Activated CD4-positive, alpha-beta memory T cell treated with anti-CD3 and anti-CD28 coated beads, Interleukin-2, amount 10 ng/mL, durations not matched to agents 7 days and 5 days (primary cell): Measurements from ENCODE around the gene TMEM52B. TPM values are rescaled to one million over a fixed set of nuclear protein-coding genes. Genes with fewer than 3 reads are reported as not detected.
"Not testable (repeated sequence)": the region's sequence is repeated elsewhere in the genome, so short reads cannot be mapped to it uniquely, and the experiment has no call there.

ENCODE experiments used
- CTCF ChIA-PET: fragments of 350-600 bp; sonication (Branson Sonifier 250); formaldehyde crosslinking; loops from one replicate; lab custom pipeline; 2021; ENCODE audit warnings: antibody characterized with exemption, inconsistent platforms; lab: Charles Lee
- POLR2A ChIA-PET: fragments of 350-600 bp; sonication (Branson Sonifier 250); formaldehyde crosslinking; loops from one replicate; lab custom pipeline; 2021; ENCODE audit warnings: antibody characterized with exemption; lab: Charles Lee
- DNase-seq: peaks from one replicate; pipeline ENCODE4 v3.0.0-alpha.2; 2020
- H3K27ac Mint-ChIP-seq: one replicate; pipeline ENCODE4 v1.8.0; 2021; ENCODE audit warnings: mild to moderate bottlenecking, mixed read lengths
- H3K27me3 Mint-ChIP-seq: one replicate; pipeline ENCODE4 v1.8.0; 2021; ENCODE audit warnings: mixed read lengths
- H3K36me3 Mint-ChIP-seq: one replicate; pipeline ENCODE4 v1.8.0; 2021; ENCODE audit warnings: low read depth, mixed read lengths
- H3K4me1 Mint-ChIP-seq: one replicate; pipeline ENCODE4 v1.8.0; 2021; ENCODE audit warnings: mixed read lengths
- H3K4me3 Mint-ChIP-seq: one replicate; pipeline ENCODE4 v1.8.0; 2021; ENCODE audit warnings: mild to moderate bottlenecking, mixed read lengths
- H3K9me3 Mint-ChIP-seq: one replicate; pipeline ENCODE4 v1.8.0; 2021; ENCODE audit warnings: mixed read lengths
- total RNA-seq, 2 experiments: library from RNA; stranded (reverse); gene quantifications; one replicate each; pipeline ENCODE4 v1.2.3, GENCODE V29; 2021

Gene TMEM52B
- total RNA-seq, 2 experiments from 2014 or later = not detected

- no peak for DNase-seq
- Mint-ChIP-seq H3K4me1 (peaks cover 33% of the 10 kb centered on the region), H3K27ac (no peak overlapping the region), H3K9me3 (no peaks in the 10 kb centered on the region), H3K36me3 (peaks cover 11% of the 10 kb centered on the region), H3K27me3 (peaks cover 2% of the 10 kb centered on the region), H3K4me3 (no peak overlapping the region)
- ChIA-PET POLR2A (interaction anchor here (1.6 to 1.9 kb wide), 3 partner anchors 62 to 956 kb away, joined by 4 to 5 read pairs (median 5); partner anchors contain the start of genes CD69 and SMIM10L1), CTCF (interaction anchor here (2.6 kb wide), 1 partner anchor 62 kb away, joined by 9 read pairs; no protein-coding TSS in a partner anchor)
Measured at GRCh38 chr12:10215436-10215835, 36.6 kb downstream of the TMEM52B start.

GRCh38 chr12:10215946-10216345, 37.1 kb downstream of the TMEM52B start:
- POLR2A ChIA-PET, H3K27ac Mint-ChIP-seq, H3K4me3 Mint-ChIP-seq, H3K27me3 Mint-ChIP-seq, H3K9me3 Mint-ChIP-seq, CTCF ChIA-PET: not testable (repeated sequence)
- peak; percentile 26 for DNase-seq
- Mint-ChIP-seq H3K36me3 (peaks cover 16% of the 10 kb centered on the region), H3K4me1 (peaks cover 33% of the 10 kb centered on the region)

GRCh38 chr12:10218021-10218420, 39.2 kb downstream of the TMEM52B start:
- Mint-ChIP-seq H3K27me3 (peaks cover 2% of the 10 kb centered on the region), H3K27ac (no peak overlapping the region), H3K4me3 (no peak overlapping the region), H3K36me3 (peaks cover 34% of the 10 kb centered on the region), H3K4me1 (peaks cover 25% of the 10 kb centered on the region), H3K9me3 (no peaks in the 10 kb centered on the region)
- POLR2A ChIA-PET = no interaction called here
- CTCF ChIA-PET = no interaction called here
- no peak for DNase-seq

- peaks cover 40% of the 10 kb centered on the region for H3K36me3 Mint-ChIP-seq
- peaks cover 5% of the 10 kb centered on the region for H3K4me1 Mint-ChIP-seq
- no peaks in the 10 kb centered on the region for H3K9me3 Mint-ChIP-seq
- H3K4me3 Mint-ChIP-seq = no peak overlapping the region
- no peak overlapping the region for H3K27ac Mint-ChIP-seq
- no peak for DNase-seq
- CTCF ChIA-PET = no interaction called here
- POLR2A ChIA-PET = no interaction called here
- H3K27me3 Mint-ChIP-seq = no peaks in the 10 kb centered on the region
Measured at GRCh38 chr12:10220398-10221077, 41.7 kb downstream of the TMEM52B start.

GRCh38 chr12:10221846-10222245, 43.0 kb downstream of the TMEM52B start:
- Mint-ChIP-seq H3K9me3 (no peaks in the 10 kb centered on the region), H3K27me3 (no peaks in the 10 kb centered on the region), H3K27ac (no peak overlapping the region), H3K4me3 (no peak overlapping the region), H3K36me3 (peaks cover 40% of the 10 kb centered on the region), H3K4me1 (peaks cover 2% of the 10 kb centered on the region)
- no peak for DNase-seq
- CTCF ChIA-PET = no interaction called here
- POLR2A ChIA-PET = no interaction called here

- H3K27me3 Mint-ChIP-seq = no peaks in the 10 kb centered on the region
- peaks cover 2% of the 10 kb centered on the region for H3K4me1 Mint-ChIP-seq
- no peaks in the 10 kb centered on the region for H3K9me3 Mint-ChIP-seq
- H3K4me3 Mint-ChIP-seq = no peak overlapping the region
- no peak overlapping the region for H3K27ac Mint-ChIP-seq
- CTCF ChIA-PET = interaction anchor here (0.6 kb wide), 1 partner anchor 1202 kb away, joined by 3 read pairs; no protein-coding TSS in a partner anchor
- peaks cover 37% of the 10 kb centered on the region for H3K36me3 Mint-ChIP-seq
- POLR2A ChIA-PET = no interaction called here
- DNase-seq = no peak
Measured at GRCh38 chr12:10223208-10223607, 44.4 kb downstream of the TMEM52B start.

GRCh38 chr12:10225426-10225825, 46.6 kb downstream of the TMEM52B start:
- CTCF ChIA-PET, H3K4me3 Mint-ChIP-seq, POLR2A ChIA-PET, H3K4me1 Mint-ChIP-seq, H3K27me3 Mint-ChIP-seq, H3K27ac Mint-ChIP-seq, H3K9me3 Mint-ChIP-seq, DNase-seq: not testable (repeated sequence)
- peaks cover 34% of the 10 kb centered on the region for H3K36me3 Mint-ChIP-seq

- CTCF ChIA-PET = no interaction called here
- DNase-seq = no peak
- peaks cover 29% of the 10 kb centered on the region for H3K36me3 Mint-ChIP-seq
- H3K9me3 Mint-ChIP-seq = no peaks in the 10 kb centered on the region
- H3K4me1 Mint-ChIP-seq = peaks cover 2% of the 10 kb centered on the region
- no peak overlapping the region for H3K4me3 Mint-ChIP-seq
- POLR2A ChIA-PET = no interaction called here
- H3K27me3 Mint-ChIP-seq = no peaks in the 10 kb centered on the region
- no peak overlapping the region for H3K27ac Mint-ChIP-seq
Measured at GRCh38 chr12:10226086-10226485, 47.3 kb downstream of the TMEM52B start.

GRCh38 chr12:10226731-10227130, 47.9 kb downstream of the TMEM52B start:
- no peak overlapping the region for H3K27ac Mint-ChIP-seq
- ChIA-PET POLR2A (interaction anchor here (1.5 kb wide), 1 partner anchor 13 kb away, joined by 6 read pairs; the partner anchor contains the start of gene GABARAPL1), CTCF (interaction anchor here (1.8 kb wide), 1 partner anchor 10 kb away, joined by 8 read pairs; no protein-coding TSS in a partner anchor)
- no peaks in the 10 kb centered on the region for H3K27me3 Mint-ChIP-seq
- H3K4me3 Mint-ChIP-seq = no peak overlapping the region
- DNase-seq = no peak
- peaks cover 2% of the 10 kb centered on the region for H3K4me1 Mint-ChIP-seq
- peaks cover 24% of the 10 kb centered on the region for H3K36me3 Mint-ChIP-seq
- H3K9me3 Mint-ChIP-seq = no peaks in the 10 kb centered on the region

- ChIA-PET CTCF (interaction anchor here (1.8 kb wide), 1 partner anchor 9 kb away, joined by 8 read pairs; no protein-coding TSS in a partner anchor), POLR2A (interaction anchor here (1.5 kb wide), 1 partner anchor 14 kb away, joined by 6 read pairs; the partner anchor contains the start of gene GABARAPL1)
- H3K36me3 Mint-ChIP-seq = peaks cover 15% of the 10 kb centered on the region
- H3K27ac Mint-ChIP-seq = no peak overlapping the region
- no peaks in the 10 kb centered on the region for H3K27me3 Mint-ChIP-seq
- H3K4me1 Mint-ChIP-seq = peaks cover 2% of the 10 kb centered on the region
- H3K4me3 Mint-ChIP-seq = no peak overlapping the region
- no peaks in the 10 kb centered on the region for H3K9me3 Mint-ChIP-seq
- no peak for DNase-seq
Measured at GRCh38 chr12:10227648-10228047, 48.8 kb downstream of the TMEM52B start.

- Mint-ChIP-seq H3K27me3 (peaks cover 9% of the 10 kb centered on the region), H3K4me1 (no peaks in the 10 kb centered on the region), H3K27ac (no peak overlapping the region), H3K36me3 (peaks cover 6% of the 10 kb centered on the region), H3K9me3 (peaks cover 18% of the 10 kb centered on the region), H3K4me3 (no peak overlapping the region)
- DNase-seq = no peak
- ChIA-PET POLR2A (no interaction called here), CTCF (interaction anchor here (3.0 kb wide), 1 partner anchor 330 kb away, joined by 14 read pairs; no protein-coding TSS in a partner anchor)
Measured at GRCh38 chr12:10234562-10234961, 55.7 kb downstream of the TMEM52B start.

GRCh38 chr12:10235761-10236631, 57.2 kb downstream of the TMEM52B start:
- DNase-seq = peak; percentile 36
- Mint-ChIP-seq H3K4me3 (no peak overlapping the region), H3K27me3 (peaks cover 16% of the 10 kb centered on the region), H3K27ac (no peak overlapping the region), H3K4me1 (no peaks in the 10 kb centered on the region), H3K9me3 (peaks cover 18% of the 10 kb centered on the region), H3K36me3 (peaks cover 6% of the 10 kb centered on the region)
- ChIA-PET CTCF (interaction anchor here (0.6 to 3.1 kb wide), 12 partner anchors 9 to 514 kb away, joined by 3 to 15 read pairs (median 4); partner anchors contain the start of gene STYK1), POLR2A (no interaction called here)

GRCh38 chr12:10236720-10237119, 57.9 kb downstream of the TMEM52B start:
- H3K4me3 Mint-ChIP-seq = no peak overlapping the region
- no peaks in the 10 kb centered on the region for H3K4me1 Mint-ChIP-seq
- H3K27ac Mint-ChIP-seq = no peak overlapping the region
- peaks cover 17% of the 10 kb centered on the region for H3K27me3 Mint-ChIP-seq
- peaks cover 18% of the 10 kb centered on the region for H3K9me3 Mint-ChIP-seq
- CTCF ChIA-PET = interaction anchor here (1.3 to 3.1 kb wide), 6 partner anchors 9 to 513 kb away, joined by 3 to 15 read pairs (median 9); no protein-coding TSS in a partner anchor
- H3K36me3 Mint-ChIP-seq = peaks cover 6% of the 10 kb centered on the region
- DNase-seq = no peak
- POLR2A ChIA-PET = no interaction called here
